IMR-90 (cell line): Measurements from ENCODE around the gene TBC1D24. TPM values are rescaled to one million over a fixed set of nuclear protein-coding genes. Genes with fewer than 3 reads are reported as not detected.

ENCODE experiments used
- ATAC-seq: fragments of 200-7000 bp; cut with Tn5 transposase; 2 replicates; pipeline ENCODE4 v1.9.1; 2020; ENCODE audit warnings: low read depth, mild to moderate bottlenecking, moderate library complexity
- BruUV-seq: library from RNA; stranded (reverse); fragments of 400-500 nt; replicated peaks from 2 replicates; lab custom pipeline; 2021; lab: Mats Ljungman, UMichigan
- CTCF ChIA-PET: fragments of 300-600 bp; formaldehyde crosslinking; extraction: SDS; loops from one replicate; lab custom pipeline; 2021; ENCODE audit warnings: antibody characterized with exemption; lab: Yijun Ruan, JAX
- POLR2A ChIA-PET: fragments of 300-600 bp; sonication (Branson Sonifier 250); formaldehyde crosslinking; loops from one replicate; lab custom pipeline; 2022; ENCODE audit warnings: antibody characterized with exemption; ENCODE audit not compliant: unreplicated experiment; lab: Charles Lee
- DNase-seq: peaks from one replicate; pipeline ENCODE4 v3.0.0; 2013
- H2AFZ ChIP-seq: replicated peaks from 2 replicates; pipeline ENCODE3; 2013; ENCODE audit warnings: low read length, mild to moderate bottlenecking; ENCODE audit not compliant: poor library complexity
- H2AK5ac ChIP-seq: 2 replicates; pipeline ENCODE4 v1.6.1; 2013; ENCODE audit warnings: low read depth, low read length, inconsistent platforms
- H2AK9ac ChIP-seq: replicated peaks from 2 replicates; pipeline ENCODE3; 2013; ENCODE audit warnings: mild to moderate bottlenecking, low read depth, low read length, moderate library complexity; ENCODE audit not compliant: poor library complexity
- H2BK120ac ChIP-seq: 2 replicates; pipeline ENCODE4 v1.6.1; 2013; ENCODE audit warnings: low read depth, low read length, inconsistent platforms
- H2BK15ac ChIP-seq: 3 replicates; pipeline ENCODE4 v1.6.1; 2013; ENCODE audit warnings: low read depth, low read length, inconsistent platforms
- H2BK20ac ChIP-seq: 2 replicates; pipeline ENCODE4 v1.6.1; 2013; ENCODE audit warnings: low read depth, mild to moderate bottlenecking, inconsistent platforms, low read length, moderate library complexity
- H2BK5ac ChIP-seq: 2 replicates; pipeline ENCODE4 v1.6.1; 2013; ENCODE audit warnings: mild to moderate bottlenecking, low read depth, low read length, inconsistent platforms; ENCODE audit not compliant: poor library complexity, severe bottlenecking
- H3K14ac ChIP-seq: replicated peaks from 2 replicates; pipeline ENCODE4 v1.6.1; 2013; ENCODE audit warnings: low read depth, low read length, inconsistent platforms
- H3K18ac ChIP-seq: 2 replicates; pipeline ENCODE4 v1.6.1; 2013; ENCODE audit warnings: low read depth, low read length, control low read depth
- H3K23ac ChIP-seq: 2 replicates; pipeline ENCODE4 v1.6.1; 2013; ENCODE audit warnings: low read depth, low read length, inconsistent platforms
- H3K27ac ChIP-seq: 2 replicates; pipeline ENCODE4 v1.5.1; 2013; ENCODE audit warnings: mild to moderate bottlenecking, control low read depth, low read length; ENCODE audit not compliant: insufficient read depth
- H3K27me3 ChIP-seq: 2 replicates; pipeline ENCODE4 v1.6.1; 2013; ENCODE audit warnings: low read length; ENCODE audit not compliant: control insufficient read depth, insufficient read depth
- H3K36me3 ChIP-seq: 2 replicates; pipeline ENCODE4 v1.6.1; 2013; ENCODE audit warnings: low read length, mixed read lengths; ENCODE audit not compliant: control insufficient read depth, insufficient read depth
- H3K4ac ChIP-seq: 2 replicates; pipeline ENCODE4 v1.6.1; 2013; ENCODE audit warnings: low read depth, low read length, inconsistent platforms
- H3K4me1 ChIP-seq: 2 replicates; pipeline ENCODE4 v1.6.1; 2013; ENCODE audit warnings: low read length, mixed read lengths; ENCODE audit not compliant: control insufficient read depth, insufficient read depth
- H3K4me2 ChIP-seq: 2 replicates; pipeline ENCODE4 v1.6.1; 2013; ENCODE audit warnings: low read depth, mild to moderate bottlenecking, control low read depth, low read length, moderate library complexity
- H3K4me3 ChIP-seq: 2 replicates; pipeline ENCODE4 v1.5.1; 2013; ENCODE audit warnings: low read depth, mild to moderate bottlenecking, control low read depth, low read length, moderate library complexity; ENCODE audit not compliant: insufficient read depth
- H3K56ac ChIP-seq: 2 replicates; pipeline ENCODE4 v1.6.1; 2013; ENCODE audit warnings: low read length, inconsistent platforms; ENCODE audit not compliant: insufficient read depth; ENCODE audit errors: extremely low read depth
- H3K79me1 ChIP-seq, 2 experiments: 2 replicates each; pipeline ENCODE4 v1.6.1; 2013; ENCODE audit warnings: low read length in 2 of 2, inconsistent platforms in 1 of 2, low read depth in 1 of 2
- H3K9ac ChIP-seq: 2 replicates; pipeline ENCODE4 v1.6.1; 2013; ENCODE audit warnings: low read depth, low read length, control low read depth
- H3K9me1 ChIP-seq: 2 replicates; pipeline ENCODE4 v1.6.1; 2013; ENCODE audit warnings: low read length, inconsistent platforms; ENCODE audit not compliant: insufficient read depth
- H3K9me3 ChIP-seq: 2 replicates; pipeline ENCODE4 v1.6.1; 2013; ENCODE audit warnings: low read length; ENCODE audit not compliant: control insufficient read depth, insufficient read depth
- H4K20me1 ChIP-seq: 2 replicates; pipeline ENCODE4 v1.6.1; 2013; ENCODE audit warnings: low read length, inconsistent platforms; ENCODE audit not compliant: insufficient read depth
- H4K5ac ChIP-seq: 2 replicates; pipeline ENCODE4 v1.6.1; 2013; ENCODE audit warnings: mild to moderate bottlenecking, low read depth, low read length, control low read depth
- H4K8ac ChIP-seq, 2 experiments: 2 replicates each; pipeline ENCODE4 v1.6.1; 2013; ENCODE audit warnings: low read depth in 2 of 2, low read length in 2 of 2, control low read depth in 1 of 2, inconsistent platforms in 1 of 2
- H4K91ac ChIP-seq: 2 replicates; pipeline ENCODE4 v1.6.1; 2013; ENCODE audit warnings: low read depth, low read length, inconsistent platforms; ENCODE audit not compliant: insufficient read depth
- BHLHE40 ChIP-seq: fragments of 150-350 bp; IDR thresholded peaks from 2 replicates; pipeline ENCODE4 v1.6.1; 2016; ENCODE audit warnings: mild to moderate bottlenecking, low read depth, low read length
- CEBPB ChIP-seq: IDR thresholded peaks from 2 replicates; pipeline ENCODE4 v1.6.1; 2012; ENCODE audit warnings: low read depth, low read length, improper control_type of control experiment
- FOS ChIP-seq: fragments of 150-350 bp; IDR thresholded peaks from 2 replicates; pipeline ENCODE4 v1.6.1; 2016; ENCODE audit warnings: low read depth, low read length
- MAFK ChIP-seq: IDR thresholded peaks from 2 replicates; pipeline ENCODE4 v1.6.1; 2012; ENCODE audit warnings: low read depth, low read length, improper control_type of control experiment
- RAD21 ChIP-seq: IDR thresholded peaks from 2 replicates; pipeline ENCODE4 v1.6.1; 2012; ENCODE audit warnings: low read length, improper control_type of control experiment
- RCOR1 ChIP-seq: IDR thresholded peaks from 2 replicates; pipeline ENCODE4 v1.6.1; 2012; ENCODE audit warnings: mild to moderate bottlenecking, low read length, improper control_type of control experiment; ENCODE audit not compliant: insufficient replicate concordance
- SMC3 ChIP-seq: fragments of 150-350 bp; IDR thresholded peaks from 2 replicates; pipeline ENCODE4 v1.6.1; 2016; ENCODE audit warnings: low read depth, mild to moderate bottlenecking, antibody characterized with exemption, low read length, moderate library complexity
- WGBS, 2 experiments: methylation state at CpG; one replicate each; pipeline versions ENCODE4 v1.1.5 to v1.1.7; 2013; ENCODE audit warnings: missing lambda C conversion rate in 2 of 2; ENCODE audit not compliant: insufficient read length in 1 of 2; ENCODE audit errors: extremely low coverage in 2 of 2; 5-methylcytosine and 5-hydroxymethylcytosine counted together
- dilution Hi-C: fragments of 300-500 bp; cut with HindIII; formaldehyde crosslinking; loops from one replicate; pipeline ENCODE4 v1.14.3; 2018; ENCODE audit warnings: low sequenced_read_pairs; ENCODE audit not compliant: unreplicated experiment
- in situ Hi-C: fragments of 300-500 bp; cut with MboI; formaldehyde crosslinking; loops from 3 replicates; pipeline ENCODE4 v1.14.3; 2019; ENCODE audit warnings: low sequenced_read_pairs, inconsistent platforms, mixed read lengths
- intact Hi-C: fragments of 100-400 bp; cut with micrococcal nuclease; formaldehyde crosslinking; loops from 2 replicates; pipeline ENCODE4 v1.10.0; 2022
- polyA plus RNA-seq, 3 experiments: library from polyadenylated mRNA; depleted of rRNA; stranded (reverse); fragments of >200 nt; gene quantifications; 2 replicates each; pipeline ENCODE4 v1.2.3, GENCODE V29; 2012; ENCODE audit warnings: low replicate concordance in 1 of 3
- total RNA-seq: library from RNA; depleted of rRNA; stranded (reverse); fragments of >200 nt; gene quantifications from 2 replicates; pipeline ENCODE4 v1.2.3, GENCODE V29; 2012
- TF ChIP-seq, protein P1 (sequence below): conservative IDR thresholded peaks from 2 replicates; pipeline ENCODE4 v1.5.1; 2012; ENCODE audit warnings: mild to moderate bottlenecking, low read depth, low read length, improper control_type of control experiment
- TF ChIP-seq, protein P2 (sequence below): fragments of 150-350 bp; IDR thresholded peaks from 2 replicates; pipeline ENCODE4 v1.6.1; 2017; ENCODE audit warnings: mild to moderate bottlenecking, antibody characterized with exemption, low read length, low read depth
- TF ChIP-seq, protein P3 (sequence below): fragments of 150-350 bp; IDR thresholded peaks from 2 replicates; pipeline ENCODE4 v1.6.1; 2016; ENCODE audit warnings: low read depth, mild to moderate bottlenecking, low read length, moderate library complexity, borderline replicate concordance

Gene TBC1D24
- total and polyA plus RNA-seq, 2 of the 4 experiments (the other 2 are of a cell fraction): 7.5 to 13.4 TPM

DNA sequence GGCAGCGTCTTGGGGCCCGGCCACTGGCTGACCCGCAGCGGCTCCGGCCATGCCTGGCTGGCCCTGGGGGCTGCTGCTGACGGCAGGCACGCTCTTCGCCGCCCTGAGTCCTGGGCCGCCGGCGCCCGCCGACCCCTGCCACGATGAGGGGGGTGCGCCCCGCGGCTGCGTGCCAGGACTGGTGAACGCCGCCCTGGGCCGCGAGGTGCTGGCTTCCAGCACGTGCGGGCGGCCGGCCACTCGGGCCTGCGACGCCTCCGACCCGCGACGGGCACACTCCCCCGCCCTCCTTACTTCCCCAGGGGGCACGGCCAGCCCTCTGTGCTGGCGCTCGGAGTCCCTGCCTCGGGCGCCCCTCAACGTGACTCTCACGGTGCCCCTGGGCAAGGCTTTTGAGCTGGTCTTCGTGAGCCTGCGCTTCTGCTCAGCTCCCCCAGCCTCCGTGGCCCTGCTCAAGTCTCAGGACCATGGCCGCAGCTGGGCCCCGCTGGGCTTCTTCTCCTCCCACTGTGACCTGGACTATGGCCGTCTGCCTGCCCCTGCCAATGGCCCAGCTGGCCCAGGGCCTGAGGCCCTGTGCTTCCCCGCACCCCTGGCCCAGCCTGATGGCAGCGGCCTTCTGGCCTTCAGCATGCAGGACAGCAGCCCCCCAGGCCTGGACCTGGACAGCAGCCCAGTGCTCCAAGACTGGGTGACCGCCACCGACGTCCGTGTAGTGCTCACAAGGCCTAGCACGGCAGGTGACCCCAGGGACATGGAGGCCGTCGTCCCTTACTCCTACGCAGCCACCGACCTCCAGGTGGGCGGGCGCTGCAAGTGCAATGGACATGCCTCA, 3.1 kb upstream of the TBC1D24 start:
- H4K5ac ChIP-seq: no peak overlapping the region
- no peak overlapping the region for H3K56ac ChIP-seq
- H3K4me2 ChIP-seq: peak overlapping the region; percentile 57
- peaks cover 24% of the 10 kb centered on the region for H3K4me1 ChIP-seq
- H3K4ac ChIP-seq: no peak overlapping the region
- H3K36me3 ChIP-seq: no peaks in the 10 kb centered on the region
- H2AK9ac ChIP-seq: peak overlapping the region; percentile 81
- H3K27me3 ChIP-seq: no peaks in the 10 kb centered on the region; the same call in 1 of the 2 replicates
- intact Hi-C loops: no loop called here
- peak overlapping the region; percentile 78 for H2AFZ ChIP-seq
- H3K9me3 ChIP-seq: no peaks in the 10 kb centered on the region
- H2BK5ac ChIP-seq: no peak overlapping the region
- peaks cover 10 to 40% of the 10 kb centered on the region in 2 experiments; a peak in 2 of 4 replicates for H3K79me1 ChIP-seq
- H2BK120ac ChIP-seq: no peak overlapping the region
- POLR2A ChIA-PET: interaction anchor here (0.6 kb wide), 1 partner anchor 16 kb away, joined by 8 read pairs; no protein-coding TSS in a partner anchor
- dilution Hi-C loops: no loop called here
- H3K9ac ChIP-seq: no peak overlapping the region
- H3K23ac ChIP-seq: no peak overlapping the region
- 62% methylated on average over 29 of the region's 61 CpGs; no CpG with 5 or more reads in 1 of the 2 experiments for WGBS, 2 experiments
- peaks cover 8% of the 10 kb centered on the region for H3K9me1 ChIP-seq
- H3K14ac ChIP-seq: no peak overlapping the region
- in situ Hi-C loops: no loop called here
- H2BK15ac ChIP-seq: no peak overlapping the region
- H3K4me3 ChIP-seq: peak overlapping the region; percentile 27; the same call in 1 of the 2 replicates
- no peak overlapping the region for H4K91ac ChIP-seq
- no peak for TF ChIP-seq RCOR1
- TF ChIP-seq, protein P1, sequence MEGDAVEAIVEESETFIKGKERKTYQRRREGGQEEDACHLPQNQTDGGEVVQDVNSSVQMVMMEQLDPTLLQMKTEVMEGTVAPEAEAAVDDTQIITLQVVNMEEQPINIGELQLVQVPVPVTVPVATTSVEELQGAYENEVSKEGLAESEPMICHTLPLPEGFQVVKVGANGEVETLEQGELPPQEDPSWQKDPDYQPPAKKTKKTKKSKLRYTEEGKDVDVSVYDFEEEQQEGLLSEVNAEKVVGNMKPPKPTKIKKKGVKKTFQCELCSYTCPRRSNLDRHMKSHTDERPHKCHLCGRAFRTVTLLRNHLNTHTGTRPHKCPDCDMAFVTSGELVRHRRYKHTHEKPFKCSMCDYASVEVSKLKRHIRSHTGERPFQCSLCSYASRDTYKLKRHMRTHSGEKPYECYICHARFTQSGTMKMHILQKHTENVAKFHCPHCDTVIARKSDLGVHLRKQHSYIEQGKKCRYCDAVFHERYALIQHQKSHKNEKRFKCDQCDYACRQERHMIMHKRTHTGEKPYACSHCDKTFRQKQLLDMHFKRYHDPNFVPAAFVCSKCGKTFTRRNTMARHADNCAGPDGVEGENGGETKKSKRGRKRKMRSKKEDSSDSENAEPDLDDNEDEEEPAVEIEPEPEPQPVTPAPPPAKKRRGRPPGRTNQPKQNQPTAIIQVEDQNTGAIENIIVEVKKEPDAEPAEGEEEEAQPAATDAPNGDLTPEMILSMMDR: no peak
- no peak for TF ChIP-seq SMC3
- TF ChIP-seq, protein P2, sequence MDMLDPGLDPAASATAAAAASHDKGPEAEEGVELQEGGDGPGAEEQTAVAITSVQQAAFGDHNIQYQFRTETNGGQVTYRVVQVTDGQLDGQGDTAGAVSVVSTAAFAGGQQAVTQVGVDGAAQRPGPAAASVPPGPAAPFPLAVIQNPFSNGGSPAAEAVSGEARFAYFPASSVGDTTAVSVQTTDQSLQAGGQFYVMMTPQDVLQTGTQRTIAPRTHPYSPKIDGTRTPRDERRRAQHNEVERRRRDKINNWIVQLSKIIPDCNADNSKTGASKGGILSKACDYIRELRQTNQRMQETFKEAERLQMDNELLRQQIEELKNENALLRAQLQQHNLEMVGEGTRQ: no peak
- TF ChIP-seq CEBPB: no peak
- no peak for TF ChIP-seq RAD21
- TF ChIP-seq MAFK: no peak
- TF ChIP-seq, protein P3, sequence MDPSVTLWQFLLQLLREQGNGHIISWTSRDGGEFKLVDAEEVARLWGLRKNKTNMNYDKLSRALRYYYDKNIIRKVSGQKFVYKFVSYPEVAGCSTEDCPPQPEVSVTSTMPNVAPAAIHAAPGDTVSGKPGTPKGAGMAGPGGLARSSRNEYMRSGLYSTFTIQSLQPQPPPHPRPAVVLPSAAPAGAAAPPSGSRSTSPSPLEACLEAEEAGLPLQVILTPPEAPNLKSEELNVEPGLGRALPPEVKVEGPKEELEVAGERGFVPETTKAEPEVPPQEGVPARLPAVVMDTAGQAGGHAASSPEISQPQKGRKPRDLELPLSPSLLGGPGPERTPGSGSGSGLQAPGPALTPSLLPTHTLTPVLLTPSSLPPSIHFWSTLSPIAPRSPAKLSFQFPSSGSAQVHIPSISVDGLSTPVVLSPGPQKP: no peak
- no peak for TF ChIP-seq BHLHE40
- TF ChIP-seq FOS: no peak
- H2BK20ac ChIP-seq: no peak overlapping the region
- CTCF ChIA-PET: no interaction called here
- H4K20me1 ChIP-seq: peaks cover 17% of the 10 kb centered on the region
- H3K27ac ChIP-seq: no peak overlapping the region
- H4K8ac ChIP-seq: no peak overlapping the region
- no TSS peak for BruUV-seq
- no peak for DNase-seq
- no peak overlapping the region for H3K18ac ChIP-seq
- no peak for ATAC-seq
- no peak overlapping the region for H2AK5ac ChIP-seq
